Panc1 (cell line): Measurements from ENCODE around the gene ACOD1. TPM values are rescaled to one million over a fixed set of nuclear protein-coding genes. Genes with fewer than 3 reads are reported as not detected.

Source experiments
- ATAC-seq: fragments of 200-7000 bp; cut with Tn5 transposase; 2 replicates; pipeline ENCODE4 v1.9.1; 2020; ENCODE audit warnings: mild to moderate bottlenecking, moderate library complexity
- BruUV-seq: library from RNA; stranded (reverse); fragments of 400-500 nt; replicated peaks from 2 replicates; lab custom pipeline; 2021; lab: Mats Ljungman, UMichigan
- CTCF ChIA-PET: fragments of 300-600 bp; sonication (Branson Sonifier 250); formaldehyde crosslinking; loops from one replicate; lab custom pipeline; 2022; ENCODE audit warnings: antibody characterized with exemption; lab: Charles Lee
- POLR2A ChIA-PET: fragments of 300-600 bp; sonication (Branson Sonifier 250); formaldehyde crosslinking; loops from one replicate; lab custom pipeline; 2022; ENCODE audit warnings: antibody characterized with exemption; lab: Charles Lee
- DNase-seq: peaks from one replicate; pipeline ENCODE4 v3.0.0-alpha.2; 2010; ENCODE audit warnings: low read depth, low spot score
- H3K27ac ChIP-seq: 2 replicates; pipeline ENCODE4 v1.5.1; 2011; ENCODE audit warnings: mild to moderate bottlenecking, low read length, inconsistent platforms
- H3K27me3 ChIP-seq: fragments of 200-500 bp; sonication (Bioruptor generic); 2 replicates; pipeline ENCODE4 v1.6.0; 2014; ENCODE audit warnings: low read length, inconsistent platforms; ENCODE audit not compliant: control insufficient read depth, insufficient read depth
- H3K36me3 ChIP-seq: fragments of 200-500 bp; sonication (Bioruptor generic); 2 replicates; pipeline ENCODE4 v1.5.1; 2014; ENCODE audit warnings: inconsistent platforms, mild to moderate bottlenecking, low read length, moderate library complexity; ENCODE audit not compliant: control insufficient read depth, insufficient read depth
- H3K4me1 ChIP-seq: 2 replicates; pipeline ENCODE4 v1.5.1; 2011; ENCODE audit warnings: inconsistent platforms, mild to moderate bottlenecking, low read length, moderate library complexity; ENCODE audit not compliant: control insufficient read depth, insufficient read depth
- H3K4me3 ChIP-seq, 2 experiments: 2 replicates each; pipeline ENCODE4 v1.5.1; 2011 to 2012; ENCODE audit warnings: low read depth in 2 of 2, low read length in 2 of 2, mild to moderate bottlenecking in 2 of 2, inconsistent platforms in 1 of 2, moderate library complexity in 1 of 2
- H3K9me3 ChIP-seq: fragments of 200-500 bp; sonication (Bioruptor generic); 2 replicates; pipeline ENCODE4 v1.5.1; 2014; ENCODE audit warnings: low read depth, mild to moderate bottlenecking, inconsistent platforms, low read length, moderate library complexity; ENCODE audit not compliant: control insufficient read depth, insufficient read depth
- POLR2AphosphoS5 ChIP-seq: IDR thresholded peaks from 2 replicates; pipeline ENCODE4 v1.6.1; 2012; ENCODE audit warnings: mild to moderate bottlenecking, low read depth, low read length, moderate library complexity
- SIN3A ChIP-seq: IDR thresholded peaks from 2 replicates; pipeline ENCODE4 v1.6.1; 2012; ENCODE audit warnings: low read depth, mild to moderate bottlenecking, low read length, moderate library complexity, borderline replicate concordance; ENCODE audit not compliant: insufficient read depth
- TCF7L2 ChIP-seq: IDR thresholded peaks from 2 replicates; pipeline ENCODE4 v1.6.1; 2011; ENCODE audit warnings: mild to moderate bottlenecking, low read depth, low read length, inconsistent platforms
- in situ Hi-C: cut with HindIII; loops from 2 replicates; pipeline ENCODE4 v1.10.0; 2016; ENCODE audit warnings: low sequenced_read_pairs, low pct_unique_long_range_greater_than_20kb
- intact Hi-C: fragments of 100-400 bp; cut with micrococcal nuclease; formaldehyde crosslinking; loops from one replicate; pipeline ENCODE4 v1.10.0; 2022; ENCODE audit not compliant: unreplicated experiment
- total RNA-seq: library from RNA; stranded (reverse); gene quantifications from one replicate; pipeline ENCODE4 v1.2.1, GENCODE V29; 2021; ENCODE audit not compliant: unreplicated experiment
- TF ChIP-seq, protein P1 (sequence below), 2 experiments: IDR thresholded peaks; 2 replicates each; pipeline ENCODE4 v1.6.1; 2011 to 2012; ENCODE audit warnings: low read depth in 2 of 2, control low read depth in 1 of 2, low read length in 1 of 2, mild to moderate bottlenecking in 1 of 2, moderate library complexity in 1 of 2; ENCODE audit not compliant: insufficient read depth in 1 of 2
- TF ChIP-seq, protein P2 (sequence below): fragments of 450-650 bp; IDR thresholded peaks from 2 replicates; pipeline ENCODE4 v1.5.1; 2017; ENCODE audit warnings: mild to moderate bottlenecking

ACOD1 gene
- total RNA-seq, 1 experiment from 2014 or later: not detected

GRCh38 chr13:76993021-76993420 lies 44.7 kb downstream of the ACOD1 start:
- H3K27ac ChIP-seq: peak overlapping the region; percentile 79
- H3K27me3 ChIP-seq: no peaks in the 10 kb centered on the region
- intact Hi-C loops: no loop called here
- ChIA-PET POLR2A (no interaction called here), CTCF (no interaction called here)
- in situ Hi-C loops: no loop called here
- TF ChIP-seq, protein P1, sequence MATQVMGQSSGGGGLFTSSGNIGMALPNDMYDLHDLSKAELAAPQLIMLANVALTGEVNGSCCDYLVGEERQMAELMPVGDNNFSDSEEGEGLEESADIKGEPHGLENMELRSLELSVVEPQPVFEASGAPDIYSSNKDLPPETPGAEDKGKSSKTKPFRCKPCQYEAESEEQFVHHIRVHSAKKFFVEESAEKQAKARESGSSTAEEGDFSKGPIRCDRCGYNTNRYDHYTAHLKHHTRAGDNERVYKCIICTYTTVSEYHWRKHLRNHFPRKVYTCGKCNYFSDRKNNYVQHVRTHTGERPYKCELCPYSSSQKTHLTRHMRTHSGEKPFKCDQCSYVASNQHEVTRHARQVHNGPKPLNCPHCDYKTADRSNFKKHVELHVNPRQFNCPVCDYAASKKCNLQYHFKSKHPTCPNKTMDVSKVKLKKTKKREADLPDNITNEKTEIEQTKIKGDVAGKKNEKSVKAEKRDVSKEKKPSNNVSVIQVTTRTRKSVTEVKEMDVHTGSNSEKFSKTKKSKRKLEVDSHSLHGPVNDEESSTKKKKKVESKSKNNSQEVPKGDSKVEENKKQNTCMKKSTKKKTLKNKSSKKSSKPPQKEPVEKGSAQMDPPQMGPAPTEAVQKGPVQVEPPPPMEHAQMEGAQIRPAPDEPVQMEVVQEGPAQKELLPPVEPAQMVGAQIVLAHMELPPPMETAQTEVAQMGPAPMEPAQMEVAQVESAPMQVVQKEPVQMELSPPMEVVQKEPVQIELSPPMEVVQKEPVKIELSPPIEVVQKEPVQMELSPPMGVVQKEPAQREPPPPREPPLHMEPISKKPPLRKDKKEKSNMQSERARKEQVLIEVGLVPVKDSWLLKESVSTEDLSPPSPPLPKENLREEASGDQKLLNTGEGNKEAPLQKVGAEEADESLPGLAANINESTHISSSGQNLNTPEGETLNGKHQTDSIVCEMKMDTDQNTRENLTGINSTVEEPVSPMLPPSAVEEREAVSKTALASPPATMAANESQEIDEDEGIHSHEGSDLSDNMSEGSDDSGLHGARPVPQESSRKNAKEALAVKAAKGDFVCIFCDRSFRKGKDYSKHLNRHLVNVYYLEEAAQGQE (IDR thresholded peaks at IDR 0.05; ENCODE audit: insufficient read depth in 1 of 2, low read depth in 2 of 2, low read length in 1 of 2): no peak
- TF ChIP-seq TCF7L2 (no peak), SIN3A (no peak), POLR2AphosphoS5 (no peak)
- TF ChIP-seq, protein P2, sequence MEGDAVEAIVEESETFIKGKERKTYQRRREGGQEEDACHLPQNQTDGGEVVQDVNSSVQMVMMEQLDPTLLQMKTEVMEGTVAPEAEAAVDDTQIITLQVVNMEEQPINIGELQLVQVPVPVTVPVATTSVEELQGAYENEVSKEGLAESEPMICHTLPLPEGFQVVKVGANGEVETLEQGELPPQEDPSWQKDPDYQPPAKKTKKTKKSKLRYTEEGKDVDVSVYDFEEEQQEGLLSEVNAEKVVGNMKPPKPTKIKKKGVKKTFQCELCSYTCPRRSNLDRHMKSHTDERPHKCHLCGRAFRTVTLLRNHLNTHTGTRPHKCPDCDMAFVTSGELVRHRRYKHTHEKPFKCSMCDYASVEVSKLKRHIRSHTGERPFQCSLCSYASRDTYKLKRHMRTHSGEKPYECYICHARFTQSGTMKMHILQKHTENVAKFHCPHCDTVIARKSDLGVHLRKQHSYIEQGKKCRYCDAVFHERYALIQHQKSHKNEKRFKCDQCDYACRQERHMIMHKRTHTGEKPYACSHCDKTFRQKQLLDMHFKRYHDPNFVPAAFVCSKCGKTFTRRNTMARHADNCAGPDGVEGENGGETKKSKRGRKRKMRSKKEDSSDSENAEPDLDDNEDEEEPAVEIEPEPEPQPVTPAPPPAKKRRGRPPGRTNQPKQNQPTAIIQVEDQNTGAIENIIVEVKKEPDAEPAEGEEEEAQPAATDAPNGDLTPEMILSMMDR: no peak
- H3K4me3 ChIP-seq: peak overlapping the region; percentile 72 to 84
- no peaks in the 10 kb centered on the region for H3K9me3 ChIP-seq
- H3K4me1 ChIP-seq: peaks cover 3% of the 10 kb centered on the region; the same call in 1 of the 2 replicates
- ATAC-seq (no peak), DNase-seq (no peak)
- H3K36me3 ChIP-seq: peaks cover 4% of the 10 kb centered on the region
- no TSS peak for BruUV-seq

DNA sequence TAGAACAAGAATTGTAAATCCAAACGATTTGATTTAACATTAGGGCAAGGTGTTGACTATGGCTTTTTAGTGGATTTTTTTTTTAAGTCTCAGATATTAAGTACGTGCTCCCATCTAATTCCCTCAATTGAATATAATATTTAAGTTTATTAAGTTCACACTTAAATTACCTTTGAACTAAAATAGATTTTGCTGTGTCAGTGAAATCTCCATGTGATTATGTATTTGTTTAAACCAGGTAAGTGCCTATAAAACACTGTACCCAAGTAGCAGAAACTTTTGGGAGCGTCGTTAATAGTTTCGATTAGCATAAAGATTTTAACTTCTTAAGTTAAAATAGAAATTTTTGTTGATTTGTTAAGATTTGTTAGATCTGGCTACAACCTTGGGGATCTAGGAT lies 45.2 kb downstream of the ACOD1 start:
- in situ Hi-C loops: no loop called here
- BruUV-seq: no TSS peak

More for the DNA sequence above, 45.2 kb downstream of the ACOD1 start:
- no peak overlapping the region; the same call in 1 of the 2 replicates for H3K27ac ChIP-seq
- no peaks in the 10 kb centered on the region for H3K9me3 ChIP-seq
- POLR2A ChIA-PET: interaction anchor here (0.7 kb wide), 1 partner anchor 365 kb away, joined by 3 read pairs; no protein-coding TSS in a partner anchor
- CTCF ChIA-PET: no interaction called here
- TF ChIP-seq SIN3A (no peak), TCF7L2 (no peak), POLR2AphosphoS5 (no peak)
- TF ChIP-seq, protein P2: no peak
- TF ChIP-seq, protein P1 (IDR thresholded peaks at IDR 0.05; ENCODE audit: insufficient read depth in 1 of 2, low read depth in 2 of 2, low read length in 1 of 2): no peak
- H3K36me3 ChIP-seq: peaks cover 4% of the 10 kb centered on the region
- DNase-seq: no peak
- intact Hi-C loops: no loop called here
- H3K4me1 ChIP-seq: peaks cover 3% of the 10 kb centered on the region; the same call in 1 of the 2 replicates
- H3K4me3 ChIP-seq: peak overlapping the region in 1 of 2 experiments; percentile 72; a peak in 2 of 4 replicates
- no peaks in the 10 kb centered on the region for H3K27me3 ChIP-seq
- no peak for ATAC-seq
